GM21367 (cell line): ENCODE results near the gene CPEB3.
"Not testable (repeated sequence)": the region's sequence is repeated elsewhere in the genome, so short reads cannot be mapped to it uniquely, and the experiment has no call there.

Experiments
- ATAC-seq: cut with Tn5 transposase; IDR thresholded peaks from one replicate; pipeline ENCODE4 v1.9.1; 2021; ENCODE audit not compliant: unreplicated experiment

The CPEB3 gene

DNA sequence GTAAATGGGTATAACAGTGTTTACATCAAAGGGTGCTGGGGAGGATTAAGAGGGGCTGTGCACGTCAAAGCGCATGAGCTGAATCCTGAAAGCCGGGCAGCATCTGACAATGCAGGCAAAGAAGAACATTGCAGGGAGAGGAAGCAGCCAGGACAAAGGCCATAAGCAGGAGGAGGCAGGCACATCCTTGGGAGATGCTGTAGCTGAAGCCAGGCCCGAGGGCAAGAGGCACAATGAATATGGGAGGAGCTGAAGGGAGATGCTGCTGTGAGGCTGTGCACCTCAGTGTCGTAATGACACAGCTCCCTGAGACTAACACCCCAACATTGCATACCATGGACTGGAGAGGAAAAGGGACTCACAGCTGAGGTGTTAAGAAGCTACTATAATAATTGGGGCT lies 238.1 kb downstream of the CPEB3 start:
- ATAC-seq = no peak

DNA sequence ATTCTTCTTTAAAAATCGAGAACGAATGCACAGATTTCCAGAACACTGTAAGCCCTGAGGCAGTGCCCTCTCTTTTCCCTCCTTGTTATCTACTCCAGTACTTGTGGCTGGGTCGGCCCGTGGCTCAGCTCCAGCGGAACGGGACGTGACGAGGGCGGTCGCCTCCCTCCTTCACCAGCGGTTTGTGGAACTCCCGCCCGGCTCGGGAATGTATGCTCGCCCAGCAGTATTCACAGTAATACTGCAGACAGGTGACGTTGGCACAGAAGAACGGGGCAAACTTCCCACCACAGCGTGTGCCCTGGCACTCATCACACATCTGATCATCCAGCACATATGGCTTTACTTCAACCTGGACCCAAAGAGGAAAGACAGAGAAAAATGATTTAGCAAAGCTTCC lies 238.8 kb downstream of the CPEB3 start:
- ATAC-seq = no peak

DNA sequence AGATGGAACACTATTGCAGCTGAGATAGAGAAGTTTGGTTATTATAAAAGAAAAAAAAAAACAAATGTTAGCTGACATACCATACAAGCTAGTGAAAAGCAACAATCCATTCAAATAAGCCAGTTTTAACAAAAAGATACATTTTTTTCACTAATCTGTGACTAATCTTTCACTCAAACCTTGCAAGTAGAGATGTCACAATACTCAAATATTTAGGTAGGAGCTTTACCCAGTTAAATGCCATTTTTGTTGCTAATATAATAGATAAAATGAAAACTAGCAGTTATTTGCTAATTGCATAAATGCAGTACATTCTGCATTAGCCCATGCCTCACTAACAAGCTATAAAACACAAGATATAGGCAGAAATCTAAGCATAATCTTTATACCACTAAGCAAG lies 243.7 kb downstream of the CPEB3 start:
- ATAC-seq = no peak

DNA sequence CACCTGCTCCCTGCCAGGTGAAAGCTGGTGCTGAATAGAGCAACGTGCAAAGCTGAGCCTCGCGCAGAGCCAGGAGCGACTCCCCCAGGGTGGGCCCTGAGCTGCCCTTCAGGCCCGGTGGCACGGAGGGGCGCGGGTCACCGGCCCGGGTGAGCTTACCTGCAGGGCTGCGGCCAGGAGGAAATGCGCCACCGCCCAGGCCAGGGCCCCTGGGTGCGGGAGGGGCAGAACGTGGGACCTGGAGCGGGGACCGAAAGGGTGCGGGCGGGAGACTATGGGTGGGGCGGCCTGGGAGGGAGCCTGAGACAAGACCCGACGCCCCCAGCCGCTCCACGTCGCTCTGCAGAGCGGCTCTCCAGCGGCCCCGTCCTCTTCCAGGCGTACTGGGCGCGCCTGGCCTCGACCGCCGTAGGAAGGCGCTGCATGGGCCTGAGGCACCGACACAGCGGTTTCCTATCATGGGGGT lies 245.2 kb downstream of the CPEB3 start:
- no peak for ATAC-seq

DNA sequence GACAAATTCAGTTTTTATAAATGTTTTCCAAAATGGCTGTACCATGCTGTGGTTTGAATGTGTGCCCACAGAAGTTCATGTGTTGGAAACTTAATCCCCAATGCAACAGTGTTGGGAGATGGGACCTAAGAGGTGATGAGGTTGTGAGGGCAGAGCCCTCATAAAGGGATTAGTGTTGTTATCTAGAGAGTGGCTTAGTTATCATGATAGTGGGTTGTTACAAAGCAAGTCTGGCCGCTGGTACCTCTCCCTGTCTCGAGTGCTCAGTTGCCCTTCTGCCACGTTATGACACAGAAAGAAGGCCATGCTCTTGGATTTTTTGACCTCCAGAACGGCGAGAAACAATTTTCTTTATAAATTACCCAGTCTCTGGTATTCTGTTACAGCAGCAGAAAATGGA lies 248.3 kb downstream of the CPEB3 start:
- no peak for ATAC-seq

DNA sequence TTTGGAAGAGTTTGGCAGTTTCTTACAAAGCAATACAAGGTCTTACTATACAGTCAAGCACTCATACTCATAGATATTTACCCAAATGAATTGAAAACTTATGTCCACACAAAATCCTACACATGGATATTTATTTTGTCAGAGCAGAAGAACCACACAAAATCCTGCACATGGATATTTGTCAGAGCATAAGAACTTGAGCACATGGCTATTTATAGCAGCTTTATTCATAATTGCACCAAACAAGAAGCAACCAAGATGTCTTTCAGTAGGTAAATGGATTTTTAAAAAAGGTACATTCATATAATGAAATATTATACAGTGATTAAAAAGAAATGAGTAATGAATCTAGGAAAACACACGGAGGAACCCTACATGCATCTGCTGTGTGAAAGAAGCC lies 251.9 kb downstream of the CPEB3 start:
- no peak for ATAC-seq

DNA sequence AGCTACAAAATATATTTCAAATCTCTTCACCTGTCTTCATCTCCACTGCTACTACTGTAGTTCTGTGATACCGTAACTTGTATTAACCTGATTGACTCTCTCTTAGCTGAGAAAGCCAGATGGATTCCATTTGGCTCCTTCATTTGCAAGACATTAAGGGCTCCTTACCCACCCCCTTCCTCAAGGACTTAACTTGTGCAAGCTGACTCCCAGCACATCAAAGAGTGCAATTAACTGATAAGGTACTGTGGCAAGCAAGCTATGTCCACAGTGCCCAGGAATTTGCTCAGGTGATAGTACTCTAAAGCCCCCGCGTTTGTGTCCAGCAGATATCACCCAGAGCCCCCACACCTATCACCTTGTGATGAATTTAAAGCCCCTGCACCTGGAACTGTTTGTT lies 257.8 kb downstream of the CPEB3 start:
- ATAC-seq = not testable (repeated sequence)

DNA sequence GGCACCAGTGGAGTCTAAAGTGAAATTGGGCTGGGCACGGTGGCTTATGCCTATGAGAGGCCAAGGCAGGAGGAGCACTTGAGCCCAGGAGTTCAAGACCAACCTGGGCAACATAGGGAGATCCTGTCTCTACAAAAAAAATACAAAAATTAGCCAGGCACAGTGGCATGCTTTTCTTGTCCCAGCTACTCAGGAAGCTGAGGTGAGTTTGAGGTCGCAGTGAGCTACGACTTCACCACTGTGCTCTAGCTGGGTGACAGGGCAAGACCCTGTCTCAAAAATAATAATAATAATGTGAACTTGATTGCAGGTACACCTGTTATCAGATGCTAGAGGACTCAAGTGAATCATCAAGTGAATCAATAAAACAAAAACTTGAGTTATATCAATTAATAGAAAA lies 259.3 kb downstream of the CPEB3 start:
- no peak for ATAC-seq

DNA sequence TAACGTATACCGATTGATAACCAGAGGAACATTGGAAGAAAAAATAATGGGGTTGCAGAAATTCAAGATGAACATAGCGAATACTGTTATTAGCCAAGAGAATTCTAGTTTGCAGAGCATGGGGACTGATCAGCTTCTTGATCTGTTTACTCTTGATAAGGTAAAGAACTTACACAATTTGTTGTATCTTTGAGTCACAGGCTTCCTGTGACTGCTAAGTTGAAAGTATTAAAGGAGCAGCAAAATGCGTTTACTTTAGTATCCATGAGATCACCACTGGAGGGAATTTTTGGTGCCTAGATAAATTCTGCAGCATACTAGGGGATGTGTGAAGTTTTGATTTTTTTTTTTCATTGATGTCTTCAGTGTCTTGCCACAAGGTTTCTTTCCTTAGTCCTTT lies 263.7 kb downstream of the CPEB3 start:
- no peak for ATAC-seq

DNA sequence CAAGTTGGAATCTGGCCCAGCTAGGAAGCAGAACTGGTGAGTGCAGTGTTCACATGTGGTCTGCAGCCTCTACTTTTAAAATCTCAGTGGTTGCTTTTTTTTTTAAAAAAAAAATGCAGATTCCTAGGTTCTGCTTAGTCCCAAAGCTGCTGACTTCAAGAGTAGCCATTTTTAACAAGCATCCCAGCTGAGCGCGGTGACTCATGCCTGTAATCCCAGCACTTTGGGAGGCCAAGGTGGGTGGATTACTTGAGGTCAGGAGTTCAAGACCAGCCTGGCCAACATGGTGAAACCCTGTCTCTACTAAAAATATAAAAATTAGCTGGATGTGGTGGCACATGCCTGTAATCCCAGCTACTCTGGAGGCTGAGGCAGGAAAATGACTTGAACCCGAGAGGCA lies 265.5 kb downstream of the CPEB3 start:
- ATAC-seq = not testable (repeated sequence)

DNA sequence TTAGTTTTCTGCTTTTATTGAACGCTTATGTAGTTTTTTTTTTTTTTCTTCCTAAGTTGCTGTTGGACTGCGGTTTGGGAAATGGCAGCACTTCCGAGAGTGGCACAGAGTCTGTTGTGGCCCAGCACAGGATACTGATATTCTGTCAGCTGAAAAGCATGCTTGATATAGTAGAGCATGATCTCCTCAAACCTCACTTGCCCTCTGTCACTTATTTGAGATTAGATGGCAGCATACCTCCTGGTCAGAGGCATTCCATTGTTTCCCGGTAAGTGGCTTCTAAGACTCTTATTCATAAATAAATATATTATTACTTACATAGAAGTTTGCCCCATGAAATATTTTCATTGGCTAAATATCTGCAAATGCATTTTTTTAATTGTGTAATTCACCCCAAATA lies 266.2 kb downstream of the CPEB3 start:
- ATAC-seq = no peak

DNA sequence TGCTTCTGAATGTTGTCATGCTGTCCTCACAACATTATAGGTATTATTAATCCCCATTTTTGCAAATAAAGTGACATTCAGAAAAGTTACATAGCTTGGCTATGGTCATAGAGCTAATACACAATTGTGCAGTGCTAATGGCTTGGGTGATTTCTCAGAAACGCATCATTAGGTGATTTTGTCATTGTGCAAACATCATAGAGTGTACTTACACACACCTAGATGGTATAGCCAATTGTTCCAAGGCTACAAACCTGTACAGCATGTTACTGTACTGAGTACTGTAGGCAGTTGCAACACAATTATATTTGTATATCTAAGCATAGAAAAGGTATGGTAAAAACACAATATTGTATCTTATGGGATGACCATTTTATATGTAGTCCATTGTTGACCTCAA lies 276.3 kb downstream of the CPEB3 start:
- no peak for ATAC-seq

DNA sequence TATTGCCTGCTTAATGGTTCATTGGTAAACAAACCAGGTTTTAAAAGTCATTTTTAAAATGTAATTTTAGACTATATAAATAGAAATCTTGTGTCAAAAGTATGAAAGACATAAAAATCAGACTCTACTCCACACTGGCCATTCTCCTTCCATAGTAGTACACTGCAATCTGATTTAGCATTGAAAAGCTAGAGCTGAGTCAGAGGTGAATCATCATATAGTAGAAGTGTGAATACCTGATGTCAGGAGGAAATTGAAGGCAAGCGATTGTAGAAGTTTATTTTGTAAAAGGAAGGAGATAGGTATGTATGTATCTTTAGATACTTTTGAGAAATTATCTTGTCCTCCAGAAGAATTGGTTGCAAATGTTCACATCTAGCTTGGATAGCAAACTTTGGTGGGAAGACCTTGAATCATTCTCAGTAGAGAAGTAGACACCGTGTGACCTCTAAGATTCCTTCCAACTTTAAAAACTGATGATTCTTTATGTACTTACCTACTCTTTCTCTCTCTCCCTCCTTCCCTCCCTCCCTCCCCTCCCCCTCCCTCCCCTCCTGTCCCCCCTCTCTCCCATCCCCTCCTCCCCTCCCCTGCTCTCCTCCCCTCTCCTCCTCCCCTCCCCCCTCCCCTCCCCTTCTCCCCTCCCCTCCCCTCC lies 279.2 kb downstream of the CPEB3 start:
- no peak for ATAC-seq

DNA sequence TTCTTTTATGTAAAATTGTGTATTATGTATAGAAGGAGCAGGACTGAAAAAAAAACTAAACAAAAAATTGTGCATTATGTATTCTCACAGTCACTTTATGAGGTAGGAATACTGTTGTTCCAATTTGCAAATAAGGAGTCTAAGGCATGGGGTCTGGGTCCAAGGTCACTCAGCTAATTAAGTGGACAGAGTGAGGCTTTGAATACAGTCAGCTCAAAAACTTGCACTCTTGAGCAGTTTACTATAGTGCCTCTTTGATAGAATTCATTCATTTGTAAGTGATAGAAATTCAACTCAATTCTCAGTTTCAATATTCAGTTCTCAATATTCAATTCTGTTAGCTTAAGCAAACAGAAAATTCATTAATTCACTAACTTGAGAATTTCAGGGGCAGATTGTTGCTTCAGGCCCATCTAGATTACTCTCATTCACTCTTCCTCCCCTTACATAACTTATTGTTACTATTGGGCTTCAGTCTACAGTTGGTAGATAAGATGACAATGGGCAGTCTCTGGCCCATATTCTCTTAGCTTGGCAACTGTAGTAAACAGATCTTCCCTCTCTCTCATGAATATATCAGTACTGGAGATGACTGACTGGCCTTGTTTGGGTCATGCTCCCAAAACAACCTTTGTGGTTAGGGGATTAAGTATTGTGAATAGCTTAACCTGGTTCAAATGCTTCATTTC lies 280.7 kb downstream of the CPEB3 start:
- no peak for ATAC-seq

DNA sequence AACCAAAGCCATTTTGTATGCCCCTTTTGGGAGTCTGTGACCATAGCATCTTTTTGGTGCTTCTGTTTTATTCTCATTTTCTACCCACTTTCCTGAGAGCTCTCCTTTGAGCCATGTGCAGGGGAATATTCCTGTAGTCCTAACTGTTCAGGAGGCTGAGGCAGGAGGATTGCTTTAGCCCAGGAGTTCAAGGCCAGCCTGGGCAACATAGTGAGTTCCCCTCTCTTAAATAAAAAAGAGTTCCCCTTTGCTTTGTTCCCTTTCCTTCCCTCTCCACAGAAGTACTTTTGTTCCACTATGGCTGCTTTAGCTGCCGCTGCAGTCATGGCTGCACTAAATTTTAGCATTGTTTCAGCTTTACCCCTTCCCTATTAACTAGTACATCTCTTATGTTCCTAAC lies 281.4 kb downstream of the CPEB3 start:
- ATAC-seq = no peak

DNA sequence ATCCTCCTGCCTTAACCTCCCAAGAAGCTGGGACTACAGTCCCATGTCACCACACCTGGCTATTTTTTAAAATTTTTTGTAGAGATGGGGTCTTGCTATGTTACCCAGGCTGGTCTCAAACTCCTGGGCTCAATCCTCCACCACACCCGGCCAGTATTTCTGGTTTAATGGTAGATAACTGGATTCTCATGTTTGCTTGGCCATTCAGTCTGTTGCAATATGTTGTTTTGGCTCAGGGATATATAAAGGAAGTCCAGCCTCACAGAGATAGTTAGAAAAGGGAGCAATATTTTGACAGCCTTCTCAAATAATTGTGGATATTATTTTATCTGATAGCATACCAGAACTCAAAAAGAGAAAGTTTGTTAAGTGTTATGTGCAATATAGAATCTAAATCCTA lies 284.9 kb downstream of the CPEB3 start:
- no peak for ATAC-seq

DNA sequence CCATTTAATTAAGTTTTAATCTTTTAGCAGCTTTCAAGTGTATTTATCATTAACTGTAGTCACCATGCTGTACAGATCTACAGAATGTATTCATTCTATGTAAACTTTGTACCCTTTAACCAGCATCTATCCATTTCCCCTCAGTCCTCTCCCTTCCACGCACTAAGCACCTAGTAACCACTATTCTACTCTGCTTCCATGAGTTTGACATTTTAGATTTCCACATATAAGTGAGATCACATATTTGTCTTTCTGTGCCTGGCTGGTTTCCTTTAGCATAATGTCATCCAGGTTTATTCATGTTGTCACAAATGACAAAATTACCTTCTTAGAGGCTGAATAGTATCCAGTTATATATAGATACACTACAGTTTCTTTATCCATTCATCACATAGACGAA lies 287.6 kb downstream of the CPEB3 start:
- ATAC-seq = no peak

DNA sequence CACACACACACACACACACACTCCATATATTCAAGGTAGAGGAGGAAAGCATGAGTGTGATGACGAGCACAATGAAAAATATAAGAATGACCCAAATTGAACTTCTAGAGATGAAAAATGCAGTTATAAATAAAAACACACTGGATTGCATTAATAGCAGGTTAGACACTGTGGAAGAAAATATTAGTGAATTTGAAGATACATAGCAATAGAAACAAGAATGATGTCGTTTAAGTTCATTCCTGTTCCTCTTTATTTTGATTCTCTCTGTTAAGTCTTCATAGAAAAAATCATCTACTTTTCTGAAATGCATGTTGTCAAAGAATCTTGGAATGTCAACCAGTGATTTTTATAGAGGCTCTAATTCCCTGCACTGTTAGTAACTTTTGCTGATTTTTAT lies 288.9 kb downstream of the CPEB3 start:
- no peak for ATAC-seq

DNA sequence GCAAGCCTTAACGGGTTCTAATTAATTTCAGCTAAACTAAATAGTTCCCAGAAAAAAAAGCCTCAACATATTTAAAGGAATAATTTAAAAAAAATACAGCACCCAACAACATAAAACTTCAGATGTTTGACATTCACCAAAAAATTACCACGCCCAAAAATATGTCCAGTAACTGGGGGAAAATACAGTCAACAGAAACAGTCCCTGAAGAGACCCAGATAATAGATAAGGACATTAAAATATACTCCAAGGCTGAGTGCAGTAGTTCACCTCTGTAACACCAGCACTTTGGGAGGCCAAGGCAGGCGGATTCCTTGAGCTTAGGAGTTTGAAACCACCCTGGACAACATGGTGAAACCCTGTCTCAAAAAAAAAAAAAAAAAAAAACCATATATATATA lies 289.3 kb downstream of the CPEB3 start:
- no peak for ATAC-seq
